ENCODE measurements around the gene DTX1. TPM values are rescaled to one million over a fixed set of nuclear protein-coding genes. Genes with fewer than 3 reads are reported as not detected.
A peak's percentile ranks its signal among the peaks of the same experiment; 100 is the strongest.

The DTX1 gene
- total RNA-seq, 1 experiment from 2014 or later, result not detected

DNA sequence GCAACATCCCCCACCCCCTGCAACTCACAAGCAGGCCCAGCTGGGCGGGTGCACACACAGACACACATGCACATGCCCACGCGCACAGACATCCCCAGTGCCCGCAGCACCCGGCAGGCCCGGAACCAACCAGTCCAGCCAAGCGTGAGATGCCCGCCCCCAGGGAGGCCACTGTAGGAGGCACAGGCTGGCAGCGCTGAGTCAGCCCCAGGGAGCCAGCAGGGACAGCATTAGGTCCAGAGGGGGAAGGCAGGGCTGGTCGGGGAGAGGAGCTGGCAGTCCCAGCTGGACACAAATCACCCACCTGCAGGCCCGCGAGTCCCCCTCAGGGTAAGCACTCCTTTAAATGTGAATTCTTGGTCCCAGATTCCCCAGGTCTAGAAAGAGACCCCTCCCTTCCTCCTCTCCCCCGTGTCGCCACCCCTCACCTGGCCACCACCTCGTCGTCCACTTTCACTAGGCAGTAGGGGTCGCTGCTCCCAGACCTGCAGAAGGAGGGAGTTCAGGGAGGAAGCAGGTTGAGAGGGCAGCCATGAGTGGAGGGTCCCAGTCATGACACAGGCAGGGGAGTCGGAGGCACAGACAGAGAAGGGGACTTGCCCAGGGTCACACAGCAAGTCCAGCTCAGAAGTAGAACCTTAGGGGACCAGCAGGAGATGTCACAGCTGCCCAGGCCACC is 74.1 kb downstream of the DTX1 start:
- no peaks in the 10 kb centered on the region for H3K9me3 ChIP-seq (ENCODE audit: low read length)
- DNase-seq, result peak; percentile 30
- H3K4me2 ChIP-seq (ENCODE audit: low read length), result no peak overlapping the region
- H4K20me1 ChIP-seq (ENCODE audit: low read length), result no peaks in the 10 kb centered on the region
- no peak overlapping the region for H3K4me3 ChIP-seq (ENCODE audit: low read length)
- no peaks in the 10 kb centered on the region for H3K36me3 ChIP-seq (ENCODE audit: low read depth, low read length)
- 0 out of 2 replicates have a peak, but pooled peaks cover 5% of the 10 kb centered on the region for H3K27me3 ChIP-seq (ENCODE audit: low read length)
- no peaks in the 10 kb centered on the region for H3K9me2 ChIP-seq (replicated peaks; ENCODE audit: low read length)
- no peaks in the 10 kb centered on the region for H3K79me2 ChIP-seq (ENCODE audit: low read length)
- H3K9ac ChIP-seq (ENCODE audit: low read length), result no peak overlapping the region
- BruUV-seq (replicated peaks), result no TSS peak
- no peaks in the 10 kb centered on the region for H3F3A ChIP-seq (ENCODE audit: low read length, unreplicated experiment)
- peak; percentile 45 for ATAC-seq
- intact Hi-C loops (cut with micrococcal nuclease), result no loop called here
- ChIA-PET POLR2A (ENCODE audit: unreplicated experiment) (no interaction called here), CTCF (no interaction called here)
- no peak overlapping the region for H2AFZ ChIP-seq (ENCODE audit: low read length)
- H3K27ac ChIP-seq (ENCODE audit: low read length), result no peak overlapping the region
- TF ChIP-seq EZH2 (IDR thresholded peaks at IDR 0.05; ENCODE audit: low read length, unreplicated experiment) (no peak), EZH2phosphoT487 (IDR thresholded peaks at IDR 0.05; ENCODE audit: borderline replicate concordance, low read length) (no peak)
- TF ChIP-seq, protein P1, sequence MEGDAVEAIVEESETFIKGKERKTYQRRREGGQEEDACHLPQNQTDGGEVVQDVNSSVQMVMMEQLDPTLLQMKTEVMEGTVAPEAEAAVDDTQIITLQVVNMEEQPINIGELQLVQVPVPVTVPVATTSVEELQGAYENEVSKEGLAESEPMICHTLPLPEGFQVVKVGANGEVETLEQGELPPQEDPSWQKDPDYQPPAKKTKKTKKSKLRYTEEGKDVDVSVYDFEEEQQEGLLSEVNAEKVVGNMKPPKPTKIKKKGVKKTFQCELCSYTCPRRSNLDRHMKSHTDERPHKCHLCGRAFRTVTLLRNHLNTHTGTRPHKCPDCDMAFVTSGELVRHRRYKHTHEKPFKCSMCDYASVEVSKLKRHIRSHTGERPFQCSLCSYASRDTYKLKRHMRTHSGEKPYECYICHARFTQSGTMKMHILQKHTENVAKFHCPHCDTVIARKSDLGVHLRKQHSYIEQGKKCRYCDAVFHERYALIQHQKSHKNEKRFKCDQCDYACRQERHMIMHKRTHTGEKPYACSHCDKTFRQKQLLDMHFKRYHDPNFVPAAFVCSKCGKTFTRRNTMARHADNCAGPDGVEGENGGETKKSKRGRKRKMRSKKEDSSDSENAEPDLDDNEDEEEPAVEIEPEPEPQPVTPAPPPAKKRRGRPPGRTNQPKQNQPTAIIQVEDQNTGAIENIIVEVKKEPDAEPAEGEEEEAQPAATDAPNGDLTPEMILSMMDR (conservative IDR thresholded peaks at IDR 0.05; ENCODE audit: low read depth, low read length), result peak; percentile 53
- H3K4me1 ChIP-seq (ENCODE audit: insufficient read depth, low read length), result no peaks in the 10 kb centered on the region

DNA sequence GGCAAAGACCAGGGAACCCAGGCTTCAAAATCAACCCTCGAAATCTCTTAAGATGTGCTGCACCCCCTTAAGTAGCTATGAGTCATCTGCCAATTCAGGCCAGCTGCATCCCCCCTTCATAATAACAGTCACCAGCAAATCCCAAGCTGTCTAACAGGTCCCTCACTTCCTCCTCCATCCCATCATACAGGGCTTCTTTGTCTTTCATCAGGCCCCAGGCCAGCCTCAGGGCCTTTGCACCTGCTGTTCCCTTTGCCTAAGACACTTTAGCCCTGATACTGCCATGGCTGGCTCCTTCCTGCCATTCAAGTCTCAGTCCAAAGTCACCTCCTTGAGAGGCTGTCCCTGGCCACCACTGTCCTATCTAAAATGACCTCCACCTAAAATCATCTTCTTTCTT is 75.0 kb downstream of the DTX1 start:
- Histone ChIP-seq H3K27me3 (ENCODE audit: low read length) (0 out of 2 replicates have a peak, but pooled peaks cover 5% of the 10 kb centered on the region), H3K9me2 (replicated peaks; ENCODE audit: low read length) (no peaks in the 10 kb centered on the region), H3K27ac (ENCODE audit: low read length) (no peak overlapping the region), H3K4me3 (ENCODE audit: low read length) (no peak overlapping the region), H3K36me3 (ENCODE audit: low read depth, low read length) (no peaks in the 10 kb centered on the region), H3K9me3 (ENCODE audit: low read length) (no peaks in the 10 kb centered on the region), H4K20me1 (ENCODE audit: low read length) (no peaks in the 10 kb centered on the region), H3K79me2 (ENCODE audit: low read length) (no peaks in the 10 kb centered on the region), H3K9ac (ENCODE audit: low read length) (no peak overlapping the region), H3F3A (ENCODE audit: low read length, unreplicated experiment) (no peaks in the 10 kb centered on the region), H3K4me1 (ENCODE audit: insufficient read depth, low read length) (no peaks in the 10 kb centered on the region), H2AFZ (ENCODE audit: low read length) (no peak overlapping the region), H3K4me2 (ENCODE audit: low read length) (no peak overlapping the region)
- no peak for TF ChIP-seq EZH2 (IDR thresholded peaks at IDR 0.05; ENCODE audit: low read length, unreplicated experiment)
- no peak for TF ChIP-seq EZH2phosphoT487 (IDR thresholded peaks at IDR 0.05; ENCODE audit: borderline replicate concordance, low read length)
- ChIA-PET CTCF (no interaction called here), POLR2A (ENCODE audit: unreplicated experiment) (no interaction called here)
- DNase-seq (no peak), ATAC-seq (no peak)
- no TSS peak for BruUV-seq (replicated peaks)
- intact Hi-C loops (cut with micrococcal nuclease), result no loop called here

DNA sequence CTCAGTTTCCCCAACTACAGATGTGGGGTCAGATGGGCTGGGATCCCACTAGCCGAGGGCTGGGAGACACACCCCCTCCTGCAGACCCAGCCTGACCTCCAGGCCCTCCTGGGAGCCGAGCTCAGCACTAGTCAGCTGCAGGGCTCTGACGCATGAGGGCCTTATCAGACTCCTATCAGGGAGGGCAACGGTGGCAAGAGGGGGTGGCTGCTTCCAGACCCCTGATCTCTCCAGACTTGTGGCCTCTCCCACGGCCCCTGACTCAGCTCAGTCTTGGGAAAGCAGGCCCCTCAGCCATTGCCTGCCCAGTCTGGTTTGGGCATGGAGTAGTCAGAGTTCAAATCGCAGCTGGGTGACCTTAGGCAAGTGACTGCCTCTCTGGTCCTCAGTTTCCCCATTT is 76.5 kb downstream of the DTX1 start:
- intact Hi-C loops (cut with micrococcal nuclease), result no loop called here
- Histone ChIP-seq H3K9me2 (replicated peaks; ENCODE audit: low read length) (no peaks in the 10 kb centered on the region), H3K36me3 (ENCODE audit: low read depth, low read length) (no peaks in the 10 kb centered on the region), H3K27me3 (ENCODE audit: low read length) (0 out of 2 replicates have a peak, but pooled peaks cover 5% of the 10 kb centered on the region), H3K4me3 (ENCODE audit: low read length) (no peak overlapping the region), H2AFZ (ENCODE audit: low read length) (no peak overlapping the region), H3F3A (ENCODE audit: low read length, unreplicated experiment) (no peaks in the 10 kb centered on the region), H3K27ac (ENCODE audit: low read length) (no peak overlapping the region), H3K9ac (ENCODE audit: low read length) (no peak overlapping the region), H3K4me2 (ENCODE audit: low read length) (no peak overlapping the region), H4K20me1 (ENCODE audit: low read length) (no peaks in the 10 kb centered on the region), H3K79me2 (ENCODE audit: low read length) (no peaks in the 10 kb centered on the region), H3K9me3 (ENCODE audit: low read length) (no peaks in the 10 kb centered on the region), H3K4me1 (ENCODE audit: insufficient read depth, low read length) (no peaks in the 10 kb centered on the region)
- no TSS peak for BruUV-seq (replicated peaks)
- ATAC-seq, result no peak
- TF ChIP-seq EZH2phosphoT487 (IDR thresholded peaks at IDR 0.05; ENCODE audit: borderline replicate concordance, low read length), result no peak
- TF ChIP-seq, protein P1 (conservative IDR thresholded peaks at IDR 0.05; ENCODE audit: low read depth, low read length), result no peak
- TF ChIP-seq EZH2 (IDR thresholded peaks at IDR 0.05; ENCODE audit: low read length, unreplicated experiment), result no peak
- ChIA-PET POLR2A (ENCODE audit: unreplicated experiment) (no interaction called here), CTCF (no interaction called here)
- no peak for DNase-seq

Measured in PC-3 (cell line).